NCI-H1930 (cell line): Measurements from ENCODE around the gene FGF22.
"Not testable (repeated sequence)": the region's sequence is repeated elsewhere in the genome, so short reads cannot be mapped to it uniquely, and the experiment has no call there.

Source experiments
- DNase-seq, 2 experiments: peaks; one replicate each; lab custom pipeline; 2025; lab: John Stamatoyannopoulos, UW

FGF22 gene

DNA sequence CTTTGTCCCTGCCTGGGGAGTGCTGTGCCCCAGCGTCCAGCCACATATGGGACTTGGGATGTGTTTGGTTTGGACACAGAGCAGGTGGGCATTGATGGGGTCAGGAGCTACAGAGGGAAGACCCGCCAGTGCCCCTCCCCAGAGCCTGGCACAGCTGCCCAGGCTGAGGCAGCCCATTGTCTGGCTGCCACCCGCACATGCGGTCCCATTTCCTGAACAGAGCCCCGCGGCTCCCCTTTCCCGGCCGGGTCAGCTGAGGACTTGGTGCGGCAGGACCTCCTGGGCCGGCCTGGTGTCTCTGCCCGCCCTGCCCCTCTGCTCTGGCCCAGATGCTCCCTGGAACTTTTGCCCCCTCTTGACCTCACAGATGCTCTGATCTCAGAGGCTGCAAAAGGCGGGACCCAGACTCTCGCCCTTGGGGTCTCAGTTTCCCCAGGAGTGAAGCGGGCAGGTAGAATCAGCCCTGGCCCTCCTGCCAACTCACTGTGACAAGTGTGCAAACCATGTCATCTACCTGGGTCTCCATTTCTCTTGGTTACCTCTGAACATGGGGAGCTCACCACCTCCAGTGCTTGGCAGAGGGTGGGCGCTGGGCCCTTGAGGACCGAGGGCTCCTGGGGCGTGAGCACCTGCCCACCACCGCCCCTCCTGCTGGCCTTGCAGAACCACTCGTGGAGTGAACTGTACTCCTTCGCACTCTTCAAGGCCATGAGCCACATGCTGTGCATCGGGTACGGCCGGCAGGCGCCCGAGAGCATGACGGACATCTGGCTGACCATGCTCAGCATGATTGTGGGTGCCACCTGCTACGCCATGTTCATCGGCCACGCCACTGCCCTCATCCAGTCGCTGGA, 32.2 kb upstream of the FGF22 start:
- DNase-seq = no peak

GRCh38 chr19:608155-609003, 31.3 kb upstream of the FGF22 start:
- no peak for DNase-seq

GRCh38 chr19:609004-609346, 30.7 kb upstream of the FGF22 start:
- DNase-seq = no peak

DNA sequence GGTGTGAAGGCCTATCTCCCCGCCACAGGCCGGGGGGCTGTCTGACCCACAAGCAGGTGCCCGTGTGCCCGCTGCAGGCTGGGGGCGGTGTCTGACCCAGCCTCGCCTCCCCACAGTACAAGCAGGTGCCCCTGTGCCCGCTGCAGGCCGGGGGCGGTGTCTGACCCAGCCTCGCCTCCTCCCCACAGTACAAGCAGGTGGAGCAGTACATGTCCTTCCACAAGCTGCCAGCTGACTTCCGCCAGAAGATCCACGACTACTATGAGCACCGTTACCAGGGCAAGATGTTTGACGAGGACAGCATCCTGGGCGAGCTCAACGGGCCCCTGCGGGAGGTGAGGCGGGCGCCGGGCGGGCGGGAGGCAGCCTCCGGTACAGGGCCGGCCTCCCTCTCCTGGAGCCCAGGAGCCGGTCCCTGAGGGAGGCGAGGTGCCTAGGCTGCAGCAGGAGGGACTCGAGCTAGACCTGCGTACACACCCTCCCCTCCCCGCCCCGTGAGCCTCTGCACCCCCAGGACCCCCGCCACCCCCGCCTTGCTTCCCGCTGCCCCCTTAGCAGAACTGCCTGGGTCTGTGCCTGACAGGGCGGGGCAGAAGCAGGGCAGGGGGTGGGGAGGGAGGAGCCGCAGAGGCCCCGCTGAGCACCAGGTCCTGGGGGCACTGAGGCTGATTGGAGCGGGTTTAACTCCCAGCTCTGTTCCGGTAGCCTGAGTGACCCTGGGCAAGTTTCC, 29.4 kb upstream of the FGF22 start:
- no peak for DNase-seq

DNA sequence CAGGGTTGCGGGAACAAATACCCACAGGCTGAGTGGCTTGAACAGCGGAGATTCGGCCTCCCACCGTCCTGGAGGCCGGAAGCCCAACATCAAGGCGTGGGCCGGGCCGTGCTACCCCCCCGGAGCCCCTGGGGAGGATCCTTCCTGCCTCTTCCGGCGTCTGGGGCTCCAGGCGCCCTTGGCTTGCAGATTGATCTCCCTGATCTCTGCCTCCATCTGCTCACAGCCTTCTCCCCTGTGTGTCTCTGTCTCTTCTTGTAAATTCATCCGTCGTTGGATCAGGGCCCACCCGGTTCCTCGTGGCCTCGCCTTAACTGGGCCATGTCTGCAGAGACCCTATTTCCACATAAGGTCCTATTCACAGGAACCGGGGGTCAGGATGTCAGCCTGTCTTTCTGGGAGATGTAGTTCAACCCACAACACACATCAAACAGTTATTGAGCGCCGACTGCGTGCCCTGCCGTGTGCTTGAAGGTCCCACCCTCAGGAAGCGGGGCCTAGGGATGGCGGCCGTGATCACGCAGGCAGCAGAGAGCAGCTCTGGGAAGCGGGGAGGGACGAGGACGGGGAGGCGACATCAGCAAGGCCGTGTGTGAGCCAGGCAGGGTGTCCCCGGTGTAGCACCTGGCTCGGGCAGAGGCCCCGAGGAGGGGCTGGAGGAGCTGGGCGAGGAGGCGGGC, 28.7 kb upstream of the FGF22 start:
- no peak for DNase-seq

DNA sequence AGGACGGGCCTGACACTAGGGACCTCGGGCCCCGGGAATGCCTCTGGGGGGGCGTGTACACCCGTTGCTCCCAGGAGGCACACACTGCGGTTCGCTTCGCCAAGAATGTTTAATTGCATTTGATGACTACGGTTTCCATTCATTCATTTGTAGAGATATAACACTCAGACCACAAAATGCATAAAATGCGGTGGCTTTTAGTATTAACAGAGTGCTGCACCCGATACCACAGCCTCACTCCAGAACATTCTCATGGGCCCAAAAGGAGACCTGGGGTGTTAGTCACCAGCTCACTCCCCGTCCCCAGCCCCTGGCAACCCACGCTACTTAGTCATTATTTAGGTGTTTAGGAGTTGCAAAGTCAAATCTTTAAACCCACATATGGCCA, 28.2 kb upstream of the FGF22 start:
- DNase-seq = no peak

- DNase-seq = no peak
Observed at GRCh38 chr19:612941-613340, 26.7 kb upstream of the FGF22 start.

DNA sequence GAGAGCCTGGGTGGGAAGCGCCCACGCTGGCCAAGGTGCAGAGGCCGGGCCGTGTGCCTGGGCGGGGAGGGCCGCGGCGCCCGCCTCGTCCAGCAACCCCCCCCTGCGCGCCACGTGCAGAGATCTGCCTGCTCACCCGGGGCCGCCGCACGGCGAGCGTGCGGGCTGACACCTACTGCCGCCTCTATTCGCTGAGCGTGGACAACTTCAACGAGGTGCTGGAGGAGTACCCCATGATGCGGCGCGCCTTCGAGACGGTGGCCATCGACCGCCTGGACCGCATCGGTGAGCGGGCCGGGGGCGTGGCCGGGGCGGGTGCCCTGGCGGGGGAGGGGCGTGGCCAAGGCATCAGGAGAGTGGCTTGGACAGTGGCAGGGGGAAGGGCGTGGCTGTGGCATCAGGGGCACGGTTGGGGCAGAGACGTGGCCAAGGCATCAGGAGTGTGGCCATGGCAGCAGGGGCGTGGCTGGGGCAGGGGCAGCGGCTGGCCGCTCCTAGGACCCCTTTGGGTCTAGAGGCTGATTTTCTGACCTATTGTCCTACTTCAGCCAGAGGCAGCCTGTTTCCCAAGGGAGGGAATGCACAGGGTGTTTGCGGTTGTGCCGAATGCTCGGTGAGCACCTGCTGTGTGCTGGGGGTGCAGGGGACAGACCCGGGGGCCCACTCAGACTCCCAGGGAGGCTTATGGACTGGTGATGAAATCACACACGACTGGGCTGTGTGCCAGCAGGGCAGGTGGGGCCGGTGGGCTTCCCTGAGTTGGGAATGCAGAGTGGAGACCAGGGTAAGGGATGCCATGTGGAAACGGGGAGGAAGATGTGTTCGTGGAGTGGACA, 25.7 kb upstream of the FGF22 start:
- DNase-seq = no peak

- no peak for DNase-seq
Observed at GRCh38 chr19:615619-616018, 24.1 kb upstream of the FGF22 start.

DNA sequence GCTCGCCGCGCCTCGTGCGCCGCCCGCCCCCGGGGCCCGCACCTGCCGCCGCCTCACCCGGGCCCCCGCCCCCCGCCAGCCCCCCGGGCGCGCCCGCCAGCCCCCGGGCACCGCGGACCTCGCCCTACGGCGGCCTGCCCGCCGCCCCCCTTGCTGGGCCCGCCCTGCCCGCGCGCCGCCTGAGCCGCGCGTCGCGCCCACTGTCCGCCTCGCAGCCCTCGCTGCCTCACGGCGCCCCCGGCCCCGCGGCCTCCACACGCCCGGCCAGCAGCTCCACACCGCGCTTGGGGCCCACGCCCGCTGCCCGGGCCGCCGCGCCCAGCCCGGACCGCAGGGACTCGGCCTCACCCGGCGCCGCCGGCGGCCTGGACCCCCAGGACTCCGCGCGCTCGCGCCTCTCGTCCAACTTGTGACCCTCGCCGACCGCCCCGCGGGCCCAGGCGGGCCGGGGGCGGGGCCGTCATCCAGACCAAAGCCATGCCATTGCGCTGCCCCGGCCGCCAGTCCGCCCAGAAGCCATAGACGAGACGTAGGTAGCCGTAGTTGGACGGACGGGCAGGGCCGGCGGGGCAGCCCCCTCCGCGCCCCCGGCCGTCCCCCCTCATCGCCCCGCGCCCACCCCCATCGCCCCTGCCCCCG, 23.5 kb upstream of the FGF22 start:
- DNase-seq = no peak

DNA sequence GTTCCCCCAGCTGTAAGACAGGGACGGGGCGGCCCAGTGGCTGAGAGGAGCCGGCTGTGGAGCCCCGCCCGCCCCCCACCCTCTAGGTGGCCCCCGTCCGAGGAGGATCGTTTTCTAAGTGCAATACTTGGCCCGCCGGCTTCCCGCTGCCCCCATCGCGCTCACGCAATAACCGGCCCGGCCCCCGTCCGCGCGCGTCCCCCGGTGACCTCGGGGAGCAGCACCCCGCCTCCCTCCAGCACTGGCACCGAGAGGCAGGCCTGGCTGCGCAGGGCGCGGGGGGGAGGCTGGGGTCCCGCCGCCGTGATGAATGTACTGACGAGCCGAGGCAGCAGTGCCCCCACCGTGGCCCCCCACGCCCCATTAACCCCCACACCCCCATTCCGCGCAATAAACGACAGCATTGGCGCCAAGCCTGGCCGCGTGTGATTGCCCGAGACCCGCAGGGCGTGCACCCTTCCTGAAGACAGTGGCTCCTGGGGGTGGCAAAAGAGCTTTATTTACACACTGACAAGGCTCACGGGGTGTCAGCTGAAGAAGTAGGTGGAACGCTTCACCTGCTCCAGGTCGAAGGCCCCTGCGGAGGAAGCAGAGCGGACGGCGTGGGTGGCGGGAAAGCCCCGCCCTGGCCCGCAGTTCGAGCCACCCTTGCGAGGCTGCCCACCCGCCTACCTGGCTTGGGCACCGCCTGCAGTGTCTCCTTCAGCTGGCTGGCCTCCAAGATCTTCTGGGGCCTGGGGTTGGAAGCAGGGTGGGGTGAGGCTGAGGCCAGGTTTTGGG, 22.7 kb upstream of the FGF22 start:
- DNase-seq = no peak

DNA sequence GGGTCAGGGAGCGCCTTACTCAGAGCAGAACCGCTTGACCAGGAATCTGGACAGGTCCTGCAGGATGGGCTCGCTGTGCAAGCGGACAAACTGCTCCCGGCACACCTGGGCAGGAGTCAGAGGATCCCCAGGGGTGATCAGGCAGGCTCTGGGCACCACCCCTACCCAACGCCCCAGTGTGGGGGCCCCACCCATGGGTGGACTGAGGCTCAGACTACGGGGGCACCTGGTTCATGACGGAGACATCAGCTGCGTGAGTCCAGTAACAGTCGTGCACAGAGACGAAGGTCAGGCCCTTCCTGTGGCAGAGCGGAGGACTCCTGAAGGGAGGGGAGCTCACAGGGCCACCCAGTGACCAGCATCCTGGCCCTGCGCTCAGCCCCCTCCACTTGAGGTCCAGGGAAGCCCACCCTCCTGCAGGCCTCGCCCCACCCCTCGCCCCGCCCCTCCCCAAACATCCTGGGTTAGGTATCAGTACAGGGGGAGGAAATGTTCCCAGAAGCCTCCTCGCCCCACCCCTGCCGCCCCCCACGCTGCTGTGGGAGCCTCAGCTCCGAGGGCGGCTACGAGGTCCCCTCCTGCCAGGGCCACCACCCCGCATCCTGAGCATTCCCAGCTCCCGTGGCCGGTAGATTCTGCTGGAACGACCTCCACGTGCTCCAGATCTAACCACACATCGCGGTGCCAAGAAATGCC, 22.0 kb upstream of the FGF22 start:
- no peak for DNase-seq

DNA sequence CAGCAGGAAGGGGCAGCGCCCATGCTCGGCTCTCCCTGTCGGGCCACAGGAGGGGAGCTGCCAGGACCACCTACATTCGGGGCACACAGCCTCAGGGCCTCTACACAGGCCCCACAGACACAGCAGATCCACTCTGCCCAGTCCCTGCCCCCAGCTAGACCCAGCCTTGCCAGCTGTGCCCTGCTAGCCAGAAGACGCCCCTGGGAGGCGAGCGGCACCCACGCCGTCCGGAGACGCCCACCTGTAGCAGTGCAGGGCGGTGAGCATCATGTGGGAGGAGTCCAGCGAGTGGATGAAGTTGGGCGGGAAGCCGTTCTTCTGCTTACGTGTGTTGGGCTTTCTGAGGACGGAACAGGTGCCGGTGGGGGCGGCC, 21.4 kb upstream of the FGF22 start:
- no peak for DNase-seq

DNA sequence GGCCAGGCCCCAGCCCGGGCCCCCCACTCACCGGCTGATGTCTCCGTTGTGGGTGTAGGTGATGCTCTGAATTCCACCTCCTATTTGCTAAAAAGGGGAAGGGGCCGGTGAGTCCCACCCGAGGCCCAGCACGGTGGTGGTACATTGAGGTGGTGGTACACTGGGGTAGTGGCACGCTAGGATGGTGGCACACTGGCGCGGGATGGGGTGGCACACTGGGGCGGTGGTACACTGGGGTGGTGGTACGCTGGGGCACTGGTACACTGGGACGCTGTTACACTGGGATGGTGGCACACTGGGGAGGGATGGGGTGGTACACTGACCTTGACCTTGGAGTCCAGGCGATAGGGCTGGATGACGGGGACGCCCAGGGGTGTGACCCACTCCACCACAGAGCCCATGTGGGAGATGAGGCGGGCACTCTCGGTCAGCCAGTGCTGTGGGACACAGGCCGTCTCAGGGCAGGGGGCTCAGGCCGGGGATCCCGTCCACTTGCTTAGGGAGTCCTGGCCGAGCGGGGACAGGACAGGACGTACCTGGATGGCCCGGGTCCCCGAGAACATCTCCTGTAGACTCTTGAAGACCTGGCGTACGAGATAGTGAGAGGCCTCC, 20.9 kb upstream of the FGF22 start:
- DNase-seq = no peak

DNA sequence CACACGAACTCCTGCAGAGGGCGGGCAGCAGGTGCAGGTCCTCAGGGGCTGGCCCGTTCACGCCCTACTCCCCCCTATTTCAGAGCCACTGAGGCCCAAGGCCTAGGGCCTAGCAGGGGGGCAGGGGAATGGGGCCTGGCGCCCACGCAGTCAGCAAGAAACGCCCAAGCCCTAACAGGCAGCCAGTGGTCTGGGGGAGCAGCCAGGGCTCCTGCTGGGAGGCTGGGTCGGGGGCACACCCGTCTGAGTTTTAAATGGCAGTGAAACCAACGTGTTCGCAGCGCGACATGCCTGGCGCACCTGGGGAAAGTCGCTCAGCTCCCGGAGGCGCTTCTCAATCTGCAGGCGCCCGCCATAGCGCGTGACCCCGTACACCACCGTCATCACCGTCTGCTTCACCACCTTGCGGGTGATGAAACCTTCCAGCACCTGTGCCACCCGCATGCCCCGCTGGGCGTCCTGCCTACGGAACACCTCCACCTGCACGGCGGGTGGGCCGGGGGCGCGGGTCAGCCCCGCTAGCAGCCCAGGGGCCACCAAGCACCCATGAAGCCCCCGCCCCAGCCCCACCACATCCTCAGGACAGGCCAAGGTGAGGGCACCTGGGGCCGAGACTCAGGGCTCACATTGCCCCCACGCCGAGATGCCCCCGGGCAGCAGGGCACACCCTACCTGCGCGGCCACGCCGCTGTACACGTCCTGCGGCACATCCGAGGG, 20.2 kb upstream of the FGF22 start:
- DNase-seq = no peak

DNA sequence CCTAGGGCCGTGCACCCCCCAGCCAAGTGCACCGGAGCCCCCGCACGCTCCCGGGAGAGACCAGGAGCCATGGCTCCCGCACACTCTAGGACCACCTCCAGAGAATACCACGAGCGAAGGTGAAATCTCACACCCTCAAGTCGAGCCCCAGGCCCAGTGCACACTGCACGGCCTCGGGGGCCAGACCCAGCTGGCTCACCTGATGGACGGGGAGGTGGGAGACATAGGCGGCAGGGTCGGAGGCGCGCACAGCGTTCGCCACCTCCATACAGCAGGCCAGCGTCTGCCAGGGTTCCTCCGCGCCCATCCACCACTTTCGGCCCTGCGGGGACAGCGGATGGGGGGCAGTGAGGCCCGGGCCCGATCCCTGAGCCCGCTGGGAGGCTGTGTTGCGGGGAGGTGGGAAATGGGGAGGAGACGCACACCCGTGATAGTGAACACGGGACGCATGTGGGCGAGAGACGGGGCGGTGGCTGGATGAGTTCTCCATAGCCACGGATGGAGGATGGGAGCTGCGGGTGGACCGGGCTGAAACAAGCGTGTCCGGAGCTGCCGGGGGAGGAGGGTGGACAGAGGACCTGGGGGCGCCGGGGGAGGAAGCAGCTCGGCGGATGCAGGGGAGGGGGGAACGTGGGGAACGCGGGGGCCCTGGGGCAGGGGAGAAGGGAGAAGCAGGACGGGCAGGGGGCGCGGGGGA, 19.4 kb upstream of the FGF22 start:
- no peak for DNase-seq

DNA sequence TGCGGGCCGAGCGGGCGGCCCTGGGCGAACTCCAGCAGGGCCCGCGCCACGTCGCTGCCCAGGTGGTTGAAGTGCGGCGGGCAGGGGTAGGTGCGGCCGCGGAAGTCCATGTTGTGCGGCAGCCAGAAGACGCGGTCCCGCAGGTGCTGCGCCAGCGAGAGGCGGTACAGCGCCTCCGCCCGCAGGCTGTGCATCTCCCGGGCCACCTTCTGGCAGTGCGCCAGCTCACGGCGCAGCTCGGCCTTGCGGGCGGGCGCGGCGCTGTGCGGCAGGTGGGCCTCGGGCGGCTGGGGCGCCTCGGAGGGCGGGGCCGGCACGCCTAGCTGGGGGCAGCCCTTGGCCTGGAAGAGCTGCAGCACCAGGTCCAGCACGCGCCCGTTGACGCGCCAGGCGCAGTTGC, 18.5 kb upstream of the FGF22 start:
- DNase-seq = not testable (repeated sequence)

DNA sequence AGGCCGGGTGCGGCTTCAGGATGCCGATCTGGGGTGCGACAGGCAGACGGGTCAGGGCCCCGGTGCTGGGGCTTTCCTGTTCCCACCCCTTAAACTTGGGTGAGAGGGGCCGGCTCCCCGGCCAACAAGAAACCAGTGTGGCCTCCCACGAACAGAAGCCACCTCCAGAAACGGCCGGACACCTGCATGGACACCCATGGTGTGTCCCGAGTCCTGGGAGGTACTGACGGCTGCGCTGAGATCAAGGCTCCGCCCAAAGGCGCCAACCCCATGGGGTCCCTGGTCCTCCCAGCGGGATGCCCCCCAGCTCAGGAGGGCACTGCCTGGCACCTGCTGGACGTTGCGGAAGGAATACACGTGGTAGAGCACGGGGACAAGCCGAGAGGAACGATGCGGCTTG, 17.9 kb upstream of the FGF22 start:
- no peak for DNase-seq
